GM23338 (cell line): Measurements from ENCODE around the gene SLC7A14.

Experiments used
- EZH2 ChIP-seq: fragments of 200-600 bp; sonication (generic); IDR thresholded peaks from one replicate; pipeline ENCODE4 v1.8.0; 2017; ENCODE audit warnings: antibody characterized with exemption, mild to moderate bottlenecking, low read depth; ENCODE audit not compliant: unreplicated experiment
- TF ChIP-seq, protein P1 (sequence below), 2 experiments: fragments of 200-600 bp in 1 of 2; sonication (generic) in 1 of 2; conservative IDR thresholded peaks; 2 replicates each; pipeline versions ENCODE4 v1.5.1 to v1.6.1; 2016 to 2017; ENCODE audit warnings: antibody characterized with exemption in 2 of 2, low read depth in 2 of 2, mild to moderate bottlenecking in 2 of 2, moderate library complexity in 1 of 2

- TF ChIP-seq, protein P1, sequence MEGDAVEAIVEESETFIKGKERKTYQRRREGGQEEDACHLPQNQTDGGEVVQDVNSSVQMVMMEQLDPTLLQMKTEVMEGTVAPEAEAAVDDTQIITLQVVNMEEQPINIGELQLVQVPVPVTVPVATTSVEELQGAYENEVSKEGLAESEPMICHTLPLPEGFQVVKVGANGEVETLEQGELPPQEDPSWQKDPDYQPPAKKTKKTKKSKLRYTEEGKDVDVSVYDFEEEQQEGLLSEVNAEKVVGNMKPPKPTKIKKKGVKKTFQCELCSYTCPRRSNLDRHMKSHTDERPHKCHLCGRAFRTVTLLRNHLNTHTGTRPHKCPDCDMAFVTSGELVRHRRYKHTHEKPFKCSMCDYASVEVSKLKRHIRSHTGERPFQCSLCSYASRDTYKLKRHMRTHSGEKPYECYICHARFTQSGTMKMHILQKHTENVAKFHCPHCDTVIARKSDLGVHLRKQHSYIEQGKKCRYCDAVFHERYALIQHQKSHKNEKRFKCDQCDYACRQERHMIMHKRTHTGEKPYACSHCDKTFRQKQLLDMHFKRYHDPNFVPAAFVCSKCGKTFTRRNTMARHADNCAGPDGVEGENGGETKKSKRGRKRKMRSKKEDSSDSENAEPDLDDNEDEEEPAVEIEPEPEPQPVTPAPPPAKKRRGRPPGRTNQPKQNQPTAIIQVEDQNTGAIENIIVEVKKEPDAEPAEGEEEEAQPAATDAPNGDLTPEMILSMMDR (conservative IDR thresholded peaks at IDR 0.05; ENCODE audit: low read depth in 2 of 2): no peak
- TF ChIP-seq EZH2: no peak
Observed at GRCh38 chr3:170494766-170495165, 91.1 kb downstream of the SLC7A14 start.
